GM18520 (cell line): ENCODE data around the gene PEX12.
"Not testable (repeated sequence)": the region's sequence is repeated elsewhere in the genome, so short reads cannot be mapped to it uniquely, and the experiment has no call there.

ENCODE experiments used
- ATAC-seq: cut with Tn5 transposase; IDR thresholded peaks from one replicate; pipeline ENCODE4 v1.9.1; 2021; ENCODE audit not compliant: unreplicated experiment

The PEX12 gene

GRCh38 chr17:35578197-35578928, at the start of gene PEX12:
Gene PEX12 (minus strand): TSS chr17:35578571. CDS start chr17:35578021, 550 bp downstream.
- ATAC-seq: peak; percentile 72

- ATAC-seq: no peak
Measured at GRCh38 chr17:35627417-35627816, 49.0 kb upstream of the PEX12 start.

GRCh38 chr17:35621768-35622167, 43.4 kb upstream of the PEX12 start:
- ATAC-seq: no peak

GRCh38 chr17:35618628-35619027, 40.3 kb upstream of the PEX12 start:
- no peak for ATAC-seq

GRCh38 chr17:35617505-35617904, 39.1 kb upstream of the PEX12 start:
- ATAC-seq: no peak

GRCh38 chr17:35616536-35616935, 38.2 kb upstream of the PEX12 start:
- ATAC-seq: no peak

GRCh38 chr17:35614810-35615209, 36.4 kb upstream of the PEX12 start:
- no peak for ATAC-seq

GRCh38 chr17:35612924-35613521, 34.7 kb upstream of the PEX12 start:
- no peak for ATAC-seq

GRCh38 chr17:35610746-35611145, 32.4 kb upstream of the PEX12 start:
- ATAC-seq: not testable (repeated sequence)

- no peak for ATAC-seq
Measured at GRCh38 chr17:35609831-35610230, 31.5 kb upstream of the PEX12 start.

- ATAC-seq: no peak
Measured at GRCh38 chr17:35607239-35607847, 29.0 kb upstream of the PEX12 start.

- no peak for ATAC-seq
Measured at GRCh38 chr17:35605678-35606077, 27.3 kb upstream of the PEX12 start.

GRCh38 chr17:35603674-35604073, 25.3 kb upstream of the PEX12 start:
- ATAC-seq: no peak

GRCh38 chr17:35597604-35598003, 19.2 kb upstream of the PEX12 start:
- ATAC-seq: no peak

- no peak for ATAC-seq
Measured at GRCh38 chr17:35596530-35597233, 18.3 kb upstream of the PEX12 start.

GRCh38 chr17:35596072-35596471, 17.7 kb upstream of the PEX12 start:
- no peak for ATAC-seq

- ATAC-seq: no peak
Measured at GRCh38 chr17:35588196-35588920, 10.0 kb upstream of the PEX12 start.

- peak; percentile 72 for ATAC-seq
Measured at GRCh38 chr17:35587074-35587961, 8.9 kb upstream of the PEX12 start, which contains the start of gene AP2B1. Gene AP2B1 (plus strand): TSS chr17:35587322. CDS start chr17:35594031, 6,709 bp downstream.

GRCh38 chr17:35586569-35587073, 8.2 kb upstream of the PEX12 start:
- no peak for ATAC-seq

- ATAC-seq: no peak
Measured at GRCh38 chr17:35584061-35584460, 5.7 kb upstream of the PEX12 start.
